Ecto neural progenitor cell (in vitro differentiated cells): ENCODE data around the gene ERAL1.
"Not testable (repeated sequence)": the region's sequence is repeated elsewhere in the genome, so short reads cannot be mapped to it uniquely, and the experiment has no call there.

Experiments used
- DNase-seq: peaks from one replicate; pipeline ENCODE4 v3.0.0-alpha.2; 2018; ENCODE audit warnings: low spot score

The ERAL1 gene

GRCh38 chr17:28879886-28880571, 25.2 kb downstream of the ERAL1 start:
- DNase-seq = no peak

- no peak for DNase-seq
Measured at GRCh38 chr17:28880572-28880945, 25.7 kb downstream of the ERAL1 start.

GRCh38 chr17:28881533-28882056, 26.8 kb downstream of the ERAL1 start:
- DNase-seq = no peak

GRCh38 chr17:28882154-28882895, 27.5 kb downstream of the ERAL1 start:
- DNase-seq = no peak

- no peak for DNase-seq
Measured at GRCh38 chr17:28883967-28884702, 29.3 kb downstream of the ERAL1 start.

GRCh38 chr17:28885363-28885762, 30.5 kb downstream of the ERAL1 start:
- no peak for DNase-seq

- DNase-seq = no peak
Measured at GRCh38 chr17:28885951-28886350, 31.1 kb downstream of the ERAL1 start.

GRCh38 chr17:28887871-28888471, 33.2 kb downstream of the ERAL1 start:
- DNase-seq = no peak

GRCh38 chr17:28888832-28889231, 34.0 kb downstream of the ERAL1 start:
- DNase-seq = no peak

- no peak for DNase-seq
Measured at GRCh38 chr17:28889996-28890395, 35.2 kb downstream of the ERAL1 start.

GRCh38 chr17:28891201-28891600, 36.4 kb downstream of the ERAL1 start:
- DNase-seq = no peak

- no peak for DNase-seq
Measured at GRCh38 chr17:28892024-28892423, 37.2 kb downstream of the ERAL1 start.

- not testable (repeated sequence) for DNase-seq
Measured at GRCh38 chr17:28893248-28894183, 38.7 kb downstream of the ERAL1 start.

- no peak for DNase-seq
Measured at GRCh38 chr17:28895794-28896447, 41.1 kb downstream of the ERAL1 start.

- DNase-seq = no peak
Measured at GRCh38 chr17:28896491-28896883, 41.7 kb downstream of the ERAL1 start.

GRCh38 chr17:28896884-28897768, 42.3 kb downstream of the ERAL1 start, which contains the start of gene FLOT2:
FLOT2 (minus strand) TSS chr17:28897733; CDS start chr17:28897574, 159 bp downstream.
- DNase-seq = peak; percentile 86

- DNase-seq = no peak
Measured at GRCh38 chr17:28897769-28898526, 43.1 kb downstream of the ERAL1 start.

GRCh38 chr17:28898527-28898955, 43.7 kb downstream of the ERAL1 start:
- DNase-seq = no peak
